ENCODE results near the gene SLC7A14.

Gene SLC7A14

DNA sequence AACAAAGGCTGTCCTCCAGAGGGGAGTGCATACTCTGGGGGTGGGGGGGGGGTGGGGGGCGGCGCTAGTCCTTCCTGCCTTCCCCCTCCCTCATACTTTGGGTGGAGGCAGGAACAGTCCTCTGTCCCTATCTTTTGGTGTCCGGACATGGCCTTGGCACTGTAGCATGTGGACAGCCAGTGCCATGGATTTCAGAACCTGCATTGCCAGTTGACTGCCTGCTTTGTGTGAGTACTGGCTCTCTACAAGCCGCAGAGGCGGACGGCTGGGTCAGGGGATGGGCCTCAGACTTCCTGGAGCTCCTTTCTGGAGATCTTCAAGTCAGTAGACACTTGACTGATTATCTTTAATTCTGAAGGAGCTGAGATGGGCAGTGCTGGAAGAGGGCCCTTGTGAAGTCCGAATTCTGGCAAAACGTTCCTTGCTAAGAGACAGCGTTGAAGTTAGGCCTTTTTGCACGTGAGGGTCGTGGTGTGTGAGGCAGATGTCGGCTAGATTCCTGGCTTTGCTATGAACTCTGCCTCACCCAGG is 164.7 kb downstream of the SLC7A14 start:
- Mint-ChIP-seq H3K4me1 (ENCODE audit: low read depth) (peaks cover 11% of the 10 kb centered on the region), H3K36me3 (ENCODE audit: low read depth) (no peaks in the 10 kb centered on the region), H3K27me3 (peaks cover 55% of the 10 kb centered on the region), H3K27ac (no peak overlapping the region), H3K9me3 (no peaks in the 10 kb centered on the region), H3K4me3 (no peak overlapping the region)
- intact Hi-C loops (cut with micrococcal nuclease), result no loop called here

DNA sequence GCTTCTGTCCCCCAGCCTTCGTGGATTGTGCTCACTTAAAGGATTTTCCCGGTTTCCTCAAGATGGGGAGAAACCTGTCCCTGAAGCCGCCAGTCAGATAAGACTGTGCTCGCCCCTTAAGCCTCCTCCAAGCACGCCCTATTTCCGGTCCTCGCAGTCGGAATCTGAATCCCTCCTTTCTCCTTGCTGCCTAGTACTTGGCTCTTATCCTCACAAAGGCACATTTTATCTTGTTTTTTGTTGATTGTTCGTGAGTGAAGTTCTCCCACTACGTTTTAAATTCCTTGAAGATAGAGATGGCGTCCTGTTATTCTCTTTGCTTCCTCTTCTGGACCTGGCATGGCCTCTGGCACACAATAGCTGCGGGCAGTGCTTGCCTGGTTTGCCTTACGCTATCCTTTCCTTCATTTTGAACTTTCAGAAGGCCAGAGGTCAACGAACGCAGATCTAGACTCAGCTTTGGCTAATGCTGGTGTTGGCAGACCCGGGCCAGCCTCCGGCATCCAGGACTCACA is 165.5 kb downstream of the SLC7A14 start:
- Mint-ChIP-seq H3K4me1 (ENCODE audit: low read depth) (peaks cover 11% of the 10 kb centered on the region), H3K27ac (no peak overlapping the region), H3K4me3 (no peak overlapping the region), H3K27me3 (peaks cover 56% of the 10 kb centered on the region), H3K9me3 (no peaks in the 10 kb centered on the region), H3K36me3 (ENCODE audit: low read depth) (no peaks in the 10 kb centered on the region)
- intact Hi-C loops (cut with micrococcal nuclease), result no loop called here

DNA sequence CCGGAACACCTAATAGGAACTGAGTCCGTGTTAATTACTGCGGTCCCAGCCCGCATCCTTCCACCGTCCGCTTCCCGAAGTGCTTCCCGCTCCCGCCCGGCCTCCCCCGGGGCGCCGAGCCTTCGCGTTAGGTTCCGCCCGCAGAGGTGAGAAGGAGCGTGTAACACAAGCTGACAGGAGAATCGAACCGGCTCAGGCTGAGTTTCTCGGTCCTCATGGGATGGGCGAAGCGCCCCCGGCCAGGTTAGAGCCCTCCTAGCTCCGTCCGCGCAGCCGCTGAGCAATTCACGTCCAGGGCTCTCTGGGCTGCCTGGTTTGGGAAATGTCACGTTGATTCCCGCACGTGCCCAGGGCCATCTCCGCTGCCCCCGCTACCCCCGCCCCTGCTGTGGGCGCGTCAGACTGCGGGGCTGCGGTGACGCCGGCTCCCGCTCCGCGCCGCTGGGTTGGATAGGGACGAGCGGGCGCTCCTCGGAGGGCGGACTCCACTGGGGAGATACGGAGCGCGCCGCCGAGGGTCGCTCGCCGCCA is 166.3 kb downstream of the SLC7A14 start:
- intact Hi-C loops (cut with micrococcal nuclease), result no loop called here
- no peak overlapping the region for H3K4me3 Mint-ChIP-seq
- H3K4me1 Mint-ChIP-seq (ENCODE audit: low read depth), result peaks cover 11% of the 10 kb centered on the region
- peaks cover 58% of the 10 kb centered on the region for H3K27me3 Mint-ChIP-seq
- H3K36me3 Mint-ChIP-seq (ENCODE audit: low read depth), result no peaks in the 10 kb centered on the region
- no peaks in the 10 kb centered on the region for H3K9me3 Mint-ChIP-seq
- H3K27ac Mint-ChIP-seq, result no peak overlapping the region

DNA sequence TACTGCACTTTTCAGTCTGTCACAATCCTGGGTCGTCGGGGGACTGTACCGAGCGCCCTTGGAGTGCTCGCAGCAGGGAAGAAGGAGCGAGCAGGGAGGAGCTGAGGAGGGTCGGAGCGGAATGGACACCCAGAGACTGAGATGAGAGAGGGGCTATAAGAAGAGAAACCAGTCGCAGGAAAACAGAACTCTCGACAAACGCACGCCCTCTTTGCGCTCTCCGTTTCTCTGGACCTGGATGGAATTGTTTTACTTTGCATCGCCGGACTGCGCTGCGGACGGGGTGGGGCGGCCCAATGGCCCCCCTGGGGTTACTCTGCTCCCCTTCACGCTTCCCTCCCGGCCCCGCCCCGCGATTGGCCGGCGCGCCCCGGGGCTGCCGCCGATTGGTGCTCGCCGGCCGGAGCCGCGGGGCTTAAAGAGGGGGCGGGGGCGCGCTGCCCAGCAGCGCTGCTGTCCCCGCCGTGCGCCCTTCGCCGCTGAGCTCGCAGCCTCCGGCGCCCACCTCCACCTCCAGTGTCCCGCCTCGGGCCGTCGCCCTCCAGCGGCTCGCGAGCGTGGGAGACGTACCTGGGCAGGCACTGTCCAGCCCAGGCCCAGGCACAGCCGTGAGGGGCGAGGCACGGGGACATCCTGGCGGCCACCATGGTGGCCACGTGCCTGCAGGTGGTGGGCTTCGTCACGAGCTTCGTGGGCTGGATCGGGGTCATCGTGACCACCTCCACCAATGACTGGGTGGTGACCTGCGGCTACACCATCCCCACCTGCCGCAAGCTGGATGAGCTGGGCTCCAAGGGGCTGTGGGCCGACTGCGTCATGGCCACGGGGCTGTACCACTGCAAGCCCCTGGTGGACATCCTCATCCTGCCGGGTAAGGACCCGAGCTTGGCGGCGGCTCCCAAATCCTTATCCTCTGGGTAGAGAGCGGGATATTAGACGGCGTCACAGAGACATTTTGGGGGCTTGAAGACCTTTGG is 167.2 kb downstream of the SLC7A14 start, which contains the start of gene CLDN11:
CLDN11 (plus strand) TSS at position 447 of the 977 bp plus-strand sequence; CDS start at position 646, 199 bp downstream.
- Mint-ChIP-seq H3K4me1 (ENCODE audit: low read depth) (peaks cover 11% of the 10 kb centered on the region), H3K27me3 (peaks cover 58% of the 10 kb centered on the region)

DNA sequence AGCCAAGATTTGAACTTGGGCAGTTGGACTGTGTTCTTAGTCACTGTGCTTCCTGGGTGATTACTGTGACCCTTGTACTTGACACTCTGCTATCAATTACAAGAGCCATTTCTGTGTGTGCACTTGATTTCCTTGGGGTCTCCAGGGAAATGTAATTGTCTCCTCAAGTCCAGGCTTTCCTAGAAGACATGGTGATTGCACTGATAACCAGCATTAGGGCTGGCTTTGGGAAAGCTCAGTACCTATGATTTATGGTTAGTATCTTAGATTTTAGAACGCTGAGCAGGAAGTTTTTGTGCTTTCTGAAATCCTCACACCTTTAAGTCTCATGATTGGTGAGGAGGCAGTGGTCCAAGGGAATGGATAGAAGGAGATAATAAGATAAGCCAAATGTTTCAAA is 168.8 kb downstream of the SLC7A14 start:
- H3K4me3 Mint-ChIP-seq, result no peak overlapping the region
- intact Hi-C loops (cut with micrococcal nuclease), result no loop called here
- no peak overlapping the region for H3K27ac Mint-ChIP-seq
- H3K9me3 Mint-ChIP-seq, result no peaks in the 10 kb centered on the region
- peaks cover 11% of the 10 kb centered on the region for H3K4me1 Mint-ChIP-seq (ENCODE audit: low read depth)
- no peaks in the 10 kb centered on the region for H3K36me3 Mint-ChIP-seq (ENCODE audit: low read depth)
- H3K27me3 Mint-ChIP-seq, result peaks cover 60% of the 10 kb centered on the region

More for the DNA sequence above, 167.2 kb downstream of the SLC7A14 start, which contains the start of gene CLDN11:
- Mint-ChIP-seq H3K9me3 (no peaks in the 10 kb centered on the region), H3K4me3 (peak within 1 kb of the TSS; percentile 7), H3K27ac (no peak within 1 kb of the TSS), H3K36me3 (ENCODE audit: low read depth) (no peaks in the 10 kb centered on the region)
- intact Hi-C loops (cut with micrococcal nuclease), result no loop called here

DNA sequence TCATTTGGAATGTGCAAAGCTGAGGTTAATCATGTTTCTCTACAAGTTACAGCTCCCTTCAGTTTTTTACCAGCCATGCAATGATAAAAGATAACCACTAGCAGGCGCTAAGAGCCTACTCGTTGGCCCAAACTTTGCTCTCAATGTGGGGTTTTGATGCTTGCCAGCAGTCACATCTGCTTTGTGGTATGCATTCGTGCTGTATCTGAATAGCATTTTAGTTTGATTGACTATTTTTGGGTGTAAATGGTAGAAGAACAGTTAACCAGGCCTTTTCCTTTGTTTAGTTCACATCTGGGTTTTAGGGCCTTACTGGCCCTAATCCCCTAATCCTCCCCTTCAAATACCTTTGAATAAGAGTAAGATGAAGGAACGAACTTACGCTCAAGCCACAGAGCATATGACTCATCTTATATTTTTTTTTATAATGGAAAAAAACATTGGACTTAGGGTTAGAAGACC is 171.6 kb downstream of the SLC7A14 start:
- intact Hi-C loops (cut with micrococcal nuclease), result loop anchor here (1.0 kb wide), 2 partner anchors 276 to 398 kb away; no protein-coding TSS in a partner anchor
- Mint-ChIP-seq H3K27me3 (peaks cover 35% of the 10 kb centered on the region), H3K4me1 (ENCODE audit: low read depth) (peaks cover 11% of the 10 kb centered on the region), H3K9me3 (no peaks in the 10 kb centered on the region), H3K4me3 (no peak overlapping the region), H3K36me3 (ENCODE audit: low read depth) (no peaks in the 10 kb centered on the region), H3K27ac (no peak overlapping the region)

DNA sequence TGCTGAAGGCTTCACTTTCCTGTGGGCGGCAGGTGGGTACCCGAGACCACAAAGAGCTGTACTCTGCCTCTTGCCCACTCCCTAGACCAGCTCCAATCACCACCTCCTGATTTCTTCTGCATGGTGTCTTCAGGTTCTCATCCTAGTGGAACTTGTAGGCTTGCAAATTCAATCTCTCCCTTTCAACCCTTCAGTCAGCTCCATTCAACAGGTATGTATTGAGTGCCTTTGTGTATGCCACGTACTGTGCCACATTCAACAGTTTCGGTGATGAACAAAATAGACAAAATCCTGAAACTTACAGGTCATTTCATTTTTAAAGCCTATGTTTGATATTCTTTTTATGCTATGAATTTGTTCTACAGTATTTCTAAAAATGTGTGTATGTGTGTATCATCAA is 172.6 kb downstream of the SLC7A14 start:
- no peak overlapping the region for H3K27ac Mint-ChIP-seq
- intact Hi-C loops (cut with micrococcal nuclease), result no loop called here

DNA sequence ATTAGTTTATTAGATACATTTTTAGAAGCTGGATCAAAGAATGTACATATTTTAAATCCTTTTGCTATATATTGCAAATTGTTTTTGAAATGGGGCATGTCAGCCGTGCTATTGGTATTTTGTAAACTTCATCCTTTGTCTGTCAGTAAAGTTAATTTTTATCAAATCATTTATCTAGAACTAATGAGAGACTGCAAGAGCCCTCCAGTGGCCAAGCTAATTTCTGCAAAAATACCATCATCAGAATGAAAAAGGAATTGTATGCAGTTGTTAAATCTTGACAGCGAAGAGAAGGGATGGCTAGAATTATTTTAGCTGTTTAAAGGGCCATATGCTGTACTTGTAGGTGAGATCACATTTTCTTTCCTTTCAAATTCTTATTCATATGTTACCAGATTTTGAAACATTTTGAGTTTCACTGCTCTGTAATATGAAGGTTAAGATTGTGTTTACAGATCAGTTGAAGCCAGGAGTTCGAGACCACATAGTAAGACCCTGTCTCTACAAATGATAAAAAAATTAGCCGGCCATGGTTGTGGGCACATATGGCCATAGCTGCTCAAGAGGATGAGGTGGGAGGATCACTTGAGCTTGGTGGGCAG is 175.3 kb downstream of the SLC7A14 start:
- Mint-ChIP-seq H3K27me3 (peaks cover 6% of the 10 kb centered on the region), H3K9me3 (no peaks in the 10 kb centered on the region), H3K4me1 (ENCODE audit: low read depth) (no peaks in the 10 kb centered on the region), H3K4me3 (no peak overlapping the region), H3K27ac (no peak overlapping the region), H3K36me3 (ENCODE audit: low read depth) (no peaks in the 10 kb centered on the region)
- intact Hi-C loops (cut with micrococcal nuclease), result loop anchor here (2.0 kb wide), 1 partner anchor 100 kb away; no protein-coding TSS in a partner anchor

More for the DNA sequence above, 172.6 kb downstream of the SLC7A14 start:
- Mint-ChIP-seq H3K4me3 (no peak overlapping the region), H3K9me3 (no peaks in the 10 kb centered on the region), H3K27me3 (peaks cover 28% of the 10 kb centered on the region), H3K4me1 (ENCODE audit: low read depth) (peaks cover 3% of the 10 kb centered on the region), H3K36me3 (ENCODE audit: low read depth) (no peaks in the 10 kb centered on the region)
